Transverse colon (tissue), 3 donors: ENCODE data around the gene MAMDC2.

Experiments
- POLR2A ChIP-seq: fragments of 450-650 bp; IDR thresholded peaks from one replicate; pipeline ENCODE4 v1.6.1; 2016; ENCODE audit warnings: antibody characterized with exemption, mild to moderate bottlenecking, moderate library complexity
- TF ChIP-seq, protein P1 (sequence below), 5 experiments: fragments of 200-600 bp in 3 of 5; fragments of 450-650 bp in 2 of 5; sonication (generic) in 3 of 5; IDR thresholded peaks; 1 replicate in 2 of 5; 2 replicates in 3 of 5; pipeline ENCODE4 v1.5.1; 2016 to 2017; ENCODE audit warnings: antibody characterized with exemption in 5 of 5, inconsistent platforms in 3 of 5, mild to moderate bottlenecking in 2 of 5, moderate library complexity in 1 of 5

DNA sequence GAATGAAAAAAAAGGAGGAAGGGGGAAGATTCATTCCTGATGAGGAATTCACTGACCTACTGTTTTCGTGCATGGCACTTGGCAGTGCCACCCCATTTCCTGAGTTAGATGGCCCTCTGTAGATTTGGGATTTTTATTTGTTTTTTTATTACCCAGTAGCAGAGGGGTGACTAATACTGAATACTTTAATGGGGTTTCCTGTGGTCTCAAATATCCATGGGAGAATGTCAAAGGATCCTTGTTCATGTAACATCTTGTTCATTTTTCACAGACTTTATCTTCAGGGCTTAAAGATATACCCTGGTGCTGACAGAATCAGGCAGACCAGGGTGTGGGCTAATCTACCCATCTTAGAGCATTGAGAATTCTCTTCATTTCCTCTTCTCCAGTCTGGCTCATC, 93.0 kb downstream of the MAMDC2 start:
- TF ChIP-seq POLR2A = no peak
- TF ChIP-seq, protein P1, sequence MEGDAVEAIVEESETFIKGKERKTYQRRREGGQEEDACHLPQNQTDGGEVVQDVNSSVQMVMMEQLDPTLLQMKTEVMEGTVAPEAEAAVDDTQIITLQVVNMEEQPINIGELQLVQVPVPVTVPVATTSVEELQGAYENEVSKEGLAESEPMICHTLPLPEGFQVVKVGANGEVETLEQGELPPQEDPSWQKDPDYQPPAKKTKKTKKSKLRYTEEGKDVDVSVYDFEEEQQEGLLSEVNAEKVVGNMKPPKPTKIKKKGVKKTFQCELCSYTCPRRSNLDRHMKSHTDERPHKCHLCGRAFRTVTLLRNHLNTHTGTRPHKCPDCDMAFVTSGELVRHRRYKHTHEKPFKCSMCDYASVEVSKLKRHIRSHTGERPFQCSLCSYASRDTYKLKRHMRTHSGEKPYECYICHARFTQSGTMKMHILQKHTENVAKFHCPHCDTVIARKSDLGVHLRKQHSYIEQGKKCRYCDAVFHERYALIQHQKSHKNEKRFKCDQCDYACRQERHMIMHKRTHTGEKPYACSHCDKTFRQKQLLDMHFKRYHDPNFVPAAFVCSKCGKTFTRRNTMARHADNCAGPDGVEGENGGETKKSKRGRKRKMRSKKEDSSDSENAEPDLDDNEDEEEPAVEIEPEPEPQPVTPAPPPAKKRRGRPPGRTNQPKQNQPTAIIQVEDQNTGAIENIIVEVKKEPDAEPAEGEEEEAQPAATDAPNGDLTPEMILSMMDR (IDR thresholded peaks at IDR 0.05) = no peak
